Adrenal gland (tissue), 5 donors: ENCODE results near the gene PDGFB.

Experiments used
- POLR2A ChIP-seq, 2 donors: fragments of 450-650 bp; IDR thresholded peaks; one replicate each; pipeline ENCODE4 v1.6.1; 2017; ENCODE audit warnings: antibody characterized with exemption in 2 of 2, mild to moderate bottlenecking in 2 of 2, moderate library complexity in 1 of 2
- TF ChIP-seq, protein P1 (sequence below), 6 experiments: fragments of 450-650 bp in 4 of 6; fragments of 200-600 bp in 2 of 6; sonication (generic) in 1 of 6; IDR thresholded peaks; 1 replicate in 5 of 6; 2 replicates in 1 of 6; pipeline versions ENCODE4 v1.5.1 to v1.8.0; 2016 to 2021; ENCODE audit warnings: antibody characterized with exemption in 6 of 6, mild to moderate bottlenecking in 2 of 6, moderate library complexity in 1 of 6
- donor health status: DM: no; HTN: no; CAD: no.

DNA sequence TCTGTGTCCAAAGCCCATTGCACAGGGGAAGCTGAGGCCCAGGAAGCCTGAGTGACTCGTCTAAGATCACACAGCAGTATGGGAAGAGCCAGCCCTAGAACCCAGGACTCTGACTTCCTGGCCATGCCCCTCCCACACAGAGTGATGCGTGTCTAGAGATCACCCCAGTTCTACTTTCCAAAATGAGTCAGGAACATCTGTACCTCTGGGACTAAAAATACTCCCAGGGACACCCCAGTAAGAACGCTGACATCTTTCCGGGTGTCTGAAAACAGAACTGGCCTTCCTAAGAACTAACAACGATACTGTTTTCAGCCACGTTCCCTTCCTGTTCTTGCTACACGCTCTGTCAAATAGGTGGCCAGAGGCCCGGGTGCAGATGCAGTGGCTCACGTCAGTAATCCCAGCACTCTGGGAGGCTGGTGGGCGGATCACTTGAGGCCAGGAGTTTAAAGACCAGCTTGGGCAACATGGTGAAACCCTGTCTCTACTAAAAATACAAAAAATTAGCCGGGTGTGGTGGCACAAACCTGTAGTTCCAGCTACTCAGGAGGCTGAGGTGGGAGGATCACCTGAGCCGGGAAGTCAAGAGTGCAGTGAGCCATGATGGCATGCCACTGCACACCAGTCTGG, 21.7 kb upstream of the PDGFB start:
- TF ChIP-seq, protein P1, sequence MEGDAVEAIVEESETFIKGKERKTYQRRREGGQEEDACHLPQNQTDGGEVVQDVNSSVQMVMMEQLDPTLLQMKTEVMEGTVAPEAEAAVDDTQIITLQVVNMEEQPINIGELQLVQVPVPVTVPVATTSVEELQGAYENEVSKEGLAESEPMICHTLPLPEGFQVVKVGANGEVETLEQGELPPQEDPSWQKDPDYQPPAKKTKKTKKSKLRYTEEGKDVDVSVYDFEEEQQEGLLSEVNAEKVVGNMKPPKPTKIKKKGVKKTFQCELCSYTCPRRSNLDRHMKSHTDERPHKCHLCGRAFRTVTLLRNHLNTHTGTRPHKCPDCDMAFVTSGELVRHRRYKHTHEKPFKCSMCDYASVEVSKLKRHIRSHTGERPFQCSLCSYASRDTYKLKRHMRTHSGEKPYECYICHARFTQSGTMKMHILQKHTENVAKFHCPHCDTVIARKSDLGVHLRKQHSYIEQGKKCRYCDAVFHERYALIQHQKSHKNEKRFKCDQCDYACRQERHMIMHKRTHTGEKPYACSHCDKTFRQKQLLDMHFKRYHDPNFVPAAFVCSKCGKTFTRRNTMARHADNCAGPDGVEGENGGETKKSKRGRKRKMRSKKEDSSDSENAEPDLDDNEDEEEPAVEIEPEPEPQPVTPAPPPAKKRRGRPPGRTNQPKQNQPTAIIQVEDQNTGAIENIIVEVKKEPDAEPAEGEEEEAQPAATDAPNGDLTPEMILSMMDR (IDR thresholded peaks at IDR 0.05) = no peak
- TF ChIP-seq POLR2A (IDR thresholded peaks at IDR 0.05) = no peak
